ENCODE data around the gene TMPRSS2.

DNA sequence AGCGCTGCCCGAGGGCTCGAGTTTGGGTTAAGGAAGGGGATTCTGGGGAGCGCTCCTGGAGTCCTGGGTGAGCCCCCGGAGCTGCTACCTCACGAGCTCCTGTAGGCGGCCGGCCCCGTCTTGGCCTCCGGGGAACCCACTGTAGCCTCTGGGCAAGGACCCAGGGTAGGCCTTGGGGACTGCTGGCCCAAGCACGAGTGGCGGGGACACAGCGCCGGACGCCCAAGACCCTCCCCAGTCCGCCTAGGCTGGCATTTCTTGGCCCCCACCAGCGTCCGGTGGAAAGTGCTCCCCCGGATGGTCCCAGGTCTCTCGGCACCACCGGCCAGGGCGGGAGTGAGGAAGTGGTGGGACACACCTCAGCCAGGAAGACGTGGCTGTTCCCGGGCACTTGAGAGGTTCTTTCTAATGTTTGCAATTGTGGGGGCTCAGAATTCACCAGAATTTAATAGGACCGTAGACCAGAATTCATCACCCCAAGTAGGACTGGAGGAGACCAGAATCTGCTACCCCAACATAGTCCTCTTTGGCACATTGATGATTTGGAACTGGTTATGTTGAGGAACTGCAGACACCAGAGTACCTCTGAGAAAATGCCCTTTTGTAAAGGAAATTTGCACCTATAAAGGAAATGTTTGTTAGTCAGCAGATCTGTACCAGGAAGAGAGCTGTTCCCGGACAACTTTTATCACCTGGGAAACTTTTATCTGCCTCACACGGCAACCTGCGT lies 622 bp upstream of the TMPRSS2 start:
- TF ChIP-seq FOXP2 (optimal IDR thresholded peaks at IDR 0.05; ENCODE audit: borderline replicate concordance, extremely low read depth, extremely low read length, insufficient read depth) (no peak), POLR2AphosphoS5 (IDR thresholded peaks at IDR 0.05; ENCODE audit: low read depth, low read length) (no peak), SIN3A (IDR thresholded peaks at IDR 0.05; ENCODE audit: borderline replicate concordance, insufficient read depth, low read length) (no peak), TAF1 (IDR thresholded peaks at IDR 0.05; ENCODE audit: borderline replicate concordance, insufficient read depth, low read length) (no peak)
- TF ChIP-seq, protein P1, sequence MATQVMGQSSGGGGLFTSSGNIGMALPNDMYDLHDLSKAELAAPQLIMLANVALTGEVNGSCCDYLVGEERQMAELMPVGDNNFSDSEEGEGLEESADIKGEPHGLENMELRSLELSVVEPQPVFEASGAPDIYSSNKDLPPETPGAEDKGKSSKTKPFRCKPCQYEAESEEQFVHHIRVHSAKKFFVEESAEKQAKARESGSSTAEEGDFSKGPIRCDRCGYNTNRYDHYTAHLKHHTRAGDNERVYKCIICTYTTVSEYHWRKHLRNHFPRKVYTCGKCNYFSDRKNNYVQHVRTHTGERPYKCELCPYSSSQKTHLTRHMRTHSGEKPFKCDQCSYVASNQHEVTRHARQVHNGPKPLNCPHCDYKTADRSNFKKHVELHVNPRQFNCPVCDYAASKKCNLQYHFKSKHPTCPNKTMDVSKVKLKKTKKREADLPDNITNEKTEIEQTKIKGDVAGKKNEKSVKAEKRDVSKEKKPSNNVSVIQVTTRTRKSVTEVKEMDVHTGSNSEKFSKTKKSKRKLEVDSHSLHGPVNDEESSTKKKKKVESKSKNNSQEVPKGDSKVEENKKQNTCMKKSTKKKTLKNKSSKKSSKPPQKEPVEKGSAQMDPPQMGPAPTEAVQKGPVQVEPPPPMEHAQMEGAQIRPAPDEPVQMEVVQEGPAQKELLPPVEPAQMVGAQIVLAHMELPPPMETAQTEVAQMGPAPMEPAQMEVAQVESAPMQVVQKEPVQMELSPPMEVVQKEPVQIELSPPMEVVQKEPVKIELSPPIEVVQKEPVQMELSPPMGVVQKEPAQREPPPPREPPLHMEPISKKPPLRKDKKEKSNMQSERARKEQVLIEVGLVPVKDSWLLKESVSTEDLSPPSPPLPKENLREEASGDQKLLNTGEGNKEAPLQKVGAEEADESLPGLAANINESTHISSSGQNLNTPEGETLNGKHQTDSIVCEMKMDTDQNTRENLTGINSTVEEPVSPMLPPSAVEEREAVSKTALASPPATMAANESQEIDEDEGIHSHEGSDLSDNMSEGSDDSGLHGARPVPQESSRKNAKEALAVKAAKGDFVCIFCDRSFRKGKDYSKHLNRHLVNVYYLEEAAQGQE (IDR thresholded peaks at IDR 0.05; ENCODE audit: insufficient read depth in 1 of 2, low read depth in 2 of 2, low read length in 2 of 2): no peak
